HuH-7.5 (cell line): ENCODE results near the gene PRKCZ.
A peak's percentile ranks its signal among the peaks of the same experiment; 100 is the strongest.

Experiments used
- DNase-seq: peaks from one replicate; pipeline ENCODE4 v3.0.0; 2011; ENCODE audit warnings: low spot score

The PRKCZ gene

GRCh38 chr1:2229911-2230731 is 179.9 kb downstream of the PRKCZ start:
- DNase-seq = peak; percentile 66

- DNase-seq = peak; percentile 51
Measured at GRCh38 chr1:2230781-2231531, 180.7 kb downstream of the PRKCZ start.

GRCh38 chr1:2231532-2232254 is 181.5 kb downstream of the PRKCZ start:
- peak; percentile 64 for DNase-seq

GRCh38 chr1:2232255-2232915 is 182.2 kb downstream of the PRKCZ start:
- no peak for DNase-seq

GRCh38 chr1:2232916-2233438 is 182.8 kb downstream of the PRKCZ start:
- DNase-seq = no peak

GRCh38 chr1:2233468-2233867 is 183.3 kb downstream of the PRKCZ start:
- DNase-seq = no peak

- DNase-seq = peak; percentile 89
Measured at GRCh38 chr1:2233997-2234761, 184.0 kb downstream of the PRKCZ start.

- DNase-seq = peak; percentile 60
Measured at GRCh38 chr1:2234762-2235113, 184.5 kb downstream of the PRKCZ start.
